NT2/D1 (cell line): ENCODE results near the gene NRCAM.

Experiments used
- SUZ12 ChIP-seq: IDR thresholded peaks from 2 replicates; pipeline ENCODE4 v1.6.1; 2011; ENCODE audit not compliant: insufficient read length, insufficient read depth; ENCODE audit errors: extremely low read depth
- YY1 ChIP-seq: IDR thresholded peaks from 2 replicates; pipeline ENCODE4 v1.6.1; 2011; ENCODE audit not compliant: insufficient read length, insufficient read depth
- ZNF274 ChIP-seq: IDR thresholded peaks from 2 replicates; pipeline ENCODE4 v1.6.1; 2011; ENCODE audit warnings: mild to moderate bottlenecking, low read depth, low read length

DNA sequence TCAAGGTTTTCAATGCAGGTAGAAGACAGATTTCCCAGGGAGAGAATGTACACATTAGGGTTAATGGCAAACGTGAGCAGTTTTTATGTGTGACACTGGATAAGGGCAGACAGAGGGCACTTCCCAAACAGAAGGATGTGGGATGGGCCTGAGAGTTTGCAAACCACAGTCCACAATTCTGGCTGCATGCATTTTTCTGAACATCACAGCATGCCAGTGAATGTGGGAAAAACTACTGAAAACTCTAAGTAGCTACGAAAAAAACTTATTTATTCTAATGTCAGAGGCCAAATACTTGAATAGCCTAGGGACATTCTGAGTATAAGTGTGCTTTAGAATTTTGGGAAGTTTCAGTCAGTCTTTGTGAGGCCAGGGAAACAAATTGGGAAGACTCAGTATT, 145.9 kb downstream of the NRCAM start:
- TF ChIP-seq SUZ12 (no peak), ZNF274 (no peak), YY1 (no peak)
